HG02970 (cell line): ENCODE results near the gene BRSK1.

Source experiments
- ATAC-seq: cut with Tn5 transposase; IDR thresholded peaks from one replicate; pipeline ENCODE4 v1.9.1; 2021; ENCODE audit warnings: mild to moderate bottlenecking, moderate library complexity, moderate number of reproducible peaks; ENCODE audit not compliant: unreplicated experiment, low FRiP score

Gene BRSK1

DNA sequence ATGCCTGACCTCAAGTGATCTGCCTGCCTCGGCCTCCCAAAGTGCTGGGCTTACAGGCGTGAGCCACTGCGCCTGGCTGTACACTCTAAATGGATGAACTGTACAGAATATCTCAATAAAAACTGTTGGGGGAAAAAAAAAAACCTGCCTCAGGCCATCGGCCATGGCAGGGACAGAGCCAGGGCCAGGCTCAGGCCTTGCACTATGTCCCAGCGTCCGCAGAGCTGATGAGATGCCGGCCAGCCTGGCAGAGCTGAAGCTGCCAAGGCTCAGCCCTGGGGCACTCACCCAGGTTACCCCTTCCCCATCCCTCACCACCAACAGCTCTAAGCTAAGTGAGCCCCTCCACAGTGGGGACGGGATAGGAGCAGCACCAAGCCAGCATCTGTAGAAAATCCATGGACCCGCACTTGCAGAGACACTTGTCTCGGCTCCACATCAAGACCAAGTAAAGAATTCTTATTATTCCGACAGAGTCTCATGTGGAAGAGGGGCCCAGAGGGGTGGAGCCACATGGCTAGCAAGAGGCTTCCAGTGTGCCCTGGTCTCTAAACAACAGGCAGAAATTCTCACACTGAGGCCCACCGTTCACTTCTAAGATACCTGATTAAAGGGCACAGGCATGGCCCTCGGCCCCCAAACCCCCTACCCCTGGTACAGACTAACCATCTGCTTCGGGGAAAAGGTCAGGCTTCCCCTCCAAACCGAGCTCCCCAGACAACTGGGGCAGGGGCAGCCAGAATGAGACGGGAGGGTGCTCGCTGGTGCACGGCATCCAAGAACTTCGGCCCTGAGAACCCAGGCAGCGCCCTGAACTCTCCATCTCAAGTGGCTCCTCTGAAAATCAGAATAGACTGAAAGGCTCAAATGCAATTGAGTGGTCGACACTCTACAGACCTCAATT lies 30.8 kb upstream of the BRSK1 start:
- ATAC-seq = no peak

DNA sequence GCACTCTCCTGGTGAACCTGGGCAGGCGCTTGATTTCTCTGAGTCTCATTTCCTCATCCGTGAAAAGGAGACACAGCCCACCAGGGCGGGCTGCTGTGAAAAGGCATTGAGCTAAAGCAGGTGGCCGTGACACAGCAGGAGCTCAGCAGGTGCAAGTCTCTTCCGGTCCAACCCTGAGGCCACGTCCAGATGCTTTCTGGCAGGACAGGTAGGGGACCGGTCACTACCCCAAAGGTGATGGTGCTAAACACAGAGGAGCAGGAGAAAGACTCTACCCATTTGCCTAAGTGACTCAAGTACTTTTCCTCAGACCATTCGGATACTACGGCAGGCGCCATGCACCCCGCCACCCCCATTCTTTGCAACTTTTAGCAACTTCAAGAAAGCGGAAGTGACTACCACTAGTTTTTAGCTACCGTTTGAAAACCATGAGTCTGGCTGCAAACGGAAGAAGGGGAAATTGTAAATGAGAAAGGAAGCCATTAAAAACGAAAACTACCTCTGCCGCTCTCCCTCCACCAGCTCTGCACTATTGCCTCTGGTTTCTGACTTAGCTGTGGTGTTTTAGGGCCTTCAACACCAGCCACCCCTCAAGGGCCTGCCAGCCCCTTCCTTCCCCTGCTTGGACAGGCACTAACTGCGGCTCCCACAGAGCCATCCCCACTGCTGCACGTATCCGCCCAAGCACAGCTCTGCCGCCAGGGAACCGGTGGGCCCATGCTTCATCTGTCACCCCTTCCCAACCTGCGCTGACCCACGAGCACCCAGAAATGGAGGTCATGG lies 29.8 kb upstream of the BRSK1 start:
- no peak for ATAC-seq

DNA sequence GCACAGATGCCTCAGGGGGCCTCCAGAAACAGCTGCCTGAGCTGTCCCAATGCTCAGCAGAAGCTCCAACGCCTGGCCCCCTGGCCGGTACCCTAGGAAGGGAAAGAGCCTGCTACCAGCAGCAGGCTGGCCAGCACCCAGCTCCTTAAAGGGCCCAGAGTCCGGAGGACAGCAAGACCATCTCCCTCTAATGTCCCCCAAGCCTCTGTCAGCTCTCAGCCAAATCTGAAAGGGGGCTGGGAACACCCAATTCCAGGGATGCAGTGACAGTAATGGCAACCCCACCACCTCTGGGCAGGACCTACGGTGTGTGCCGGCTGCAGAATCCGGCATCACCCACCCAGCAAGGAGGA lies 29.2 kb upstream of the BRSK1 start:
- no peak for ATAC-seq

DNA sequence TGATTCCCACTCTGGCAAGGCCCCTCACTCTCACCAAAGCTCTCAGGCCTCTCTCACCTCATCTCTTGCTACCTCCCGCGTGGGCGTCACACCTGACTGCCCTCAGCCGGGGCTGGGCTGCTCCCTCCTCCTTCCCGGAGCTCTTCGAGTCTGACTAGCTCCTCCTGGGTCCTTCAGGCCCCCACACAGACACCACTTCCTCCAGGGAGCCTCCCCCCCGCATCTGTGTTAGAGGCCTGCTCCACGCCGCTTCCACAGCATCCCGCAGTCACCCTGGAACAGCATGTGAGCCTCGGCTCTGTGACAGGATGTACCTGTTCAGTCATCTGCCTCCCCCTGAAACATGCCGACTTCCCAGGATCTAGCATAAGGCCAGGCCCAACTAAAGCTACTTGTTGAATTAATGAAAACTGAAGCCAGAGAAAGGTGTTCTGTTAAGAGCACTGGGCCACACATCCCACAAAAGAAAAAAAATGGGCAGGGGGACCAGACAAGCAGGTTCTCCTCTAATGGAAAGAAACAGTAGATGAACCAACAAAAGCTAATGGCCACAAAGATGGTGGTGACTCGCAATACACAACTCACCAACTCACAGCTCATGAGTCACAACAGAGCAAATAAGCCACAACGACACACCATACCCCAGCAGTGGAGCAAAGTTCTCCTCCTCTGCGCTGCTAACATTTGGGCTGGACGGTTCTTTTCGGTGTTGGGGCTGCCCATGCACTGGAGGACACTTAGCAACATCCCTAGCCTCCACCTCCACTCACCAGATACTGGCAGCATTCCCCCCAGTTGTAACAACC lies 28.0 kb upstream of the BRSK1 start:
- no peak for ATAC-seq

DNA sequence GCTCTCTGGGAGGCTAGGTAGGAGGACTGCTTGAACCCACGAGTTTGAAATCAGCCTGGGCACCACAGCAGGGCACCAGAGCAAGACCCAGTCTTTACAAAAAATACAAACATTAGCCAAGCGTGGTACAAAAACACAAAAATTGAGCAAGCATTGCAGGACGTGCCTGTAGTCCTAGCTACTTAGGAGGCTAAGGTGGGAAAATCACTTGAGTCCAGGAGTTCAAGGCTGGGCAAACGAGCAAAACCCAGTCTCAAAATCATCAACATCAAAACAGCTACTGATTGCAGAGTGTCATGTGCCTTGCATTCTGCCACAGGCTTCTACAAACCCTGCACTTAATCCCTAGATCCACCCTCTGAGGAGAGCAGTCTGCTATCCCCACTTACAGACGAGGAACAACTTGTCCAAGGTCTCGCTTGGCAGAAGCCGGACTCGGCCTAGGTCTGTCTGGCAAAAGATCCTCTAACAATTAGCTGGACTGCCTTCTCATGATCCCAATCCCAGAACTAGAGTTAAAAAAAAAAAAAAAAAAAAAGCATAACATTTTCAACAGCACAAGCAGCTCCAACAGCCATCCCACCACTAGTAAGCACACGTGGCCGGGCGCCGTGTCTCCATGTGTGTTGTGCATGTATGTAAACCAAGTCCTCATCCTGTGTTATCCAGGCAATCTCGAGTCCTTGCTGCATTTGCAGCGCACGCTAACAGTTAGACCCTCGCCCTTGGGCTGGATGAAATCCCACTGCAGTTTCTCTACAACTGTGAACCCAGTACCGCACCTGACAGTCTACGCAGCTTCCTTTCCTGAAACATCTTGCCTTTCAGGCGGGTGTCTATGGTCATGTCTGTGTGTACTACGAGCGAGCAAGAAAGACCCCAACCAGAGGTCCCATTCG lies 27.0 kb upstream of the BRSK1 start:
- no peak for ATAC-seq

DNA sequence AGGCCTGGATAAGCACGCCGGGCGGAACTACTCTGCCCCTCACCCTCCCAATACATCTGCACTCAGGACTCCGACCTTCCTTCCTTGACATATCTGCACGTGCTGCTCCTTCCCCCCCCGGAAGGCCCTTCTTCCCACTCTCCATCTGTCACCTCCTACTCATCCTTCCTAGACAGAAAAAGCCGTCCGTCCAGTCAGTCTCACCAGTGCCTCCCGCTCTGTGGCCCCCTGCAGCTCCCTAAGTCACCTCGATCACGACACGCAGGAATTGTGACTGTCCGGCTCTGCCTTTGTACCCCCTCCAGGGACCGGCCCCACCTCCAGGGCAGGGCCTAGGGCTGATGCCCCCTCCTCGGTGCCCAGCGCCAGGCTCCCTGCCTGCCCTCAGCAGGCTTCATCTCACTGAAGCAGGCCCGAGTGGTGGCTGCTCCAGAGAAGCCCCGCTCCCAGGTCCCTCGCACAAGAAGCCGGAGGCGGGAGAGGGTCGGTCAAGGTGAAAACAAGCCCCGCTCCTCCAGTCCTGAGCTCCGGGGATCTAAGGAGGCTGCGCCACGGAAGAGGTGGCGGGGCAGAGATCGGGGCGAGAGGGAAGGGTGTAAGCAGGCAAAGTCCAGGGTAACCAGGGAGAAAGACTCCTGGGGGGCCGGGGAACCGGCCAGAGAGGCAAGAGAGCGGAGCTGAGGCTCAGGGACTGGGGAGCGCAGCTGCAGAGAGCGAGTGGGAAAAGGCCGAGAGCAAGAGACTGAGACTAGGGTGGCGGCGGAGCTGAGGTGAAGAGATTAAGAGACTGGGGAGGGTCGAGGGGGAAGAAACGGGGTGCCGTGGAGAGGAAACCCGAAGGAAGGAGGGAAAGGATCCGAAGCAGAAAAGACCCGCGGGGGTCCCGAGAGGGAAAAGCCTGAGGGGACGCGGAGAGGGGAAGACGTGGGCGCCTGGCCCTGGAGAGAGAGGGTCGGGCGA lies 26.1 kb upstream of the BRSK1 start:
- no peak for ATAC-seq

DNA sequence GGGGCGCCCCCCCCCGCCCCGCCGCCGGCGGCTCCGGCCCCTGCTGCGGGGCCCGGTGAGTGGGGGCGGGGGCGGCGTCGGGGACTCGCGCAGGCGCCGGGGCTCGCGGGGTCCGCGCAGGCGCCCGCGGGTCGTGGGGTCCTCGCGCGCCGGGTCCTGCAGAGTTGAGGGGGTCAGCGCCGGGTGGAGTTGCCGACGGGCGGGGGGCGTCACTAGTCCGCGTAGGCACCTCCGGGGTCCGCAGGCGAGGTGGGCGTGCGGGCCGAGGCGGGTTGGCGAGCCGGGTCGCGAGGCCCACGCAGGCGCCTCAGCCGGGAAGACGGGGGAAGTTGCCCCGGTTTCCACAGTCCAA lies 25.3 kb upstream of the BRSK1 start:
- peak; percentile 21 for ATAC-seq

DNA sequence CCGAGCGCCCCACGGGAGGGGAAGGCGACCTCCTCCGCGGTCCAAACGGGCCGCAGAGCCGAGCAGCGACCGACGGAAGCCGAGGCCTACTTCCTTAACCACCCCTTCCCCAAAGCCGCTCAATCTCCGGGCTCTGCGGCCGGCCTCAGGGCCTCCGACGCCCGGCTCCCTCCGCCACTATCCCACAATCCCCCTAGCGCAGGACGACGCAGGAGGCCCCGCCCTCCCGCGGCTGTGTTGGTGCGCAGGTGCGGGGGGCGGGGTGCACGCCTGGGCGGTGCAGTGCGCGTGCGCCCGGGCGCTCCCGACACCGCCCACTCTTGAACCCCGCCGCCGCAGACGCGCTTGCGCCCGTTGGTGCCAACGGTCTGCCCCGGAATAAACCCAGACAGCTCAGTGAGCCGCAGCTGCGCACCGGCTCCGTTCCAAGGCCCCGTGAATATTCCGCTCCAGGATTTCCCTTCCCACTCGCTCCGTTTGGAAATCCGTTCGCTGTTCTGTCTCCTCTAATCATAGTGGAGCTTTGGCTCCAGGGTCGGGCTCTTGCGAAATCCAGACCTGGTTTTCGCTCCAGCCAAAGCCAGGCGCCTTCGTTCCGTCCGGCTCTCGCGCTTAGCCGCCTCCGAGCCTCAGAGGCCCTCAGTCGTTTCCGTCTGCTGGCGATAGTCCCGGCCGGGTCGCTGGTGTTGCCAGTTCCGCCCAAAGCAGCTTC lies 24.8 kb upstream of the BRSK1 start, which contains the start of gene PPP6R1:
Gene PPP6R1, minus strand, starts transcription at position 190 of the 712 bp plus-strand sequence. CDS start 11,914 bp downstream, outside the sequence.
- ATAC-seq = peak; percentile 68

DNA sequence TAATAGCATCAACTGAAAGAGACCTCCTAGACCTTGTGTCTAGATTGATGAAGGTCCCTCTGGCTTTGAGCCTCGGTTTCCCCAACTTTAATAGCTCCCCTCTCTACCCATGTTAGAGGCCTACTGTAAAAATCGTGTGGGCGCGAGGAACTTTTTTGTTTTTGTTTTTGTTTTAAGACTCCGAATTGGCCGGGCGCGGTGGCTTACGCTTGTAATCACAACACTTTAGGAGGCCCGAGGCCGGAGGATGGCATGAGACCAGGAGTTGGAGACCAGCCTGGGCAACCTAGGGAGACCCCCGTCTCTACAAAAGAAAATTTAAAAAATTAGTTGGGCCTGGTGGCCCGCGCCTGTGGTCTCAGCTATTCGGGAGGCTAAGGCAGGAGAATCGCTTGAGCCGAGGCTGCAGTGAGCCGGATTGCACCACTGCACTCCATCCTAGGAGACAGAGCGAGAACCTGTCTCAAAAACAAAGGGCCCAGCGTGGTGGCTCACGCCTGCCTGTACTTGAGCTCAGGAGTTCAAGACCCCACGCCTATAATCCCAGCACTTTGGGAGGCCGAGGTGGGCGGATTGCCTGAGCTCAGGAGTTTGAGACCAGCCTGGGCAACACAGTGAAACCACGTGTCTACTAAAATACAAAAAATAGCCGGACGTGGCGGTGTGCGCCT lies 24.1 kb upstream of the BRSK1 start:
- no peak for ATAC-seq

DNA sequence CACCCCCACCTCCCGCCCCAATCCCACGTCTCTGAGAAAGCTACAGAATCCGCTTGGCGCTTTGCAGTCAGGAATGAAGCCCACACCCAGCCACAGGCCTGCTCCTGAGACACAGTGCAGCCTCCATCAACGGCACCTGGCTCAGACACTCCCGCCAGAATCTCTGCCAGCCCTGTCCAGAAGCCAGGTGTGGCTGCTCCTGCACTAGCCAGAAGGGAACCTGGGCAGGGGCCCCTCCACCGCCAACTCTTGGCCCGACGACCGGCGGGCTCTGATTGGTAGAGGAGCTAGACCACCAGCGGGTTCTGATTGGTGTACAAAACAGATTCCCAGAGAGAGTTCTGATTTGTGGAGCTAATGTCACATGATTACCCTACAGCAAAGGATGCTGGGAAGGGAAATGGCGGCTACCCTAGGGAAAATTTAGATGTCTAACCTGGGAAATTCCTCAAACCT lies 22.1 kb upstream of the BRSK1 start:
- no peak for ATAC-seq

DNA sequence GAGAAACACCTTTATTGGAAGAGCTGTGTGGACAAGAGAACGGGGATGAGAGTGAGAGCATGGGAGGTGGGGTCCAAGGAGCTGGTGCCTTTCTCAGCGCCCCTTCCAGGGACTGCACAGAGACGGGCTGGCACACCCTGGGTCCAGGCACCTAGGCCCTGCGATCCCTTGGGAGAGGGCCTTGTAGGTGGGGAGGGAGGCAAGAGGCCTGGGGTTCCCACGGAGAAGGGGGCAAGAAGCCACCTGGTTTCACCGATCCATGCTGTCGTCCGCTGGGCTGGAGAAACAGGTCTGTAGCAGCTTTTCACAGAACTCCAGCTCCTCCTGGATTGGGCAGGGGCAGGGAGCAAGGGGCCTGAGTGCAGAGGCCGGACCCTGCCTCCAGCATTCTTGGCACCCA lies 21.4 kb upstream of the BRSK1 start:
- ATAC-seq = no peak

DNA sequence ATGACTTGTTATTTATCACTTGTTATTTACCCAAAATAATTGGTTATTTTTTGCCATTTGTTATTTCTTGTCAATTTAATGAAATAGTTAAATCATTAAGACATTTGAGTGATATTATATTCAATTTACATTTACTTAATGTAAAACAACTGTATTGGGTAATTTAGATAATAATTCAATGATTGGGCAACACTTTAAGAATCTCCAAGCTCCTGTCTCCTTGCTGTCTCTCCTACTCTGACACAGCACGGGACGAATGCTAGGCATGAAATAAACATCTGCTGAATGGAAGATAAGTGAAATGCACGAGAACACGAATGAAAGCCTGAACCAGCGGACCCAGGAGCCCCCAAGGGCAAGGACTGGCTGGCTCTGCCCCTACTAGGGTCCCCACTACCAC lies 19.3 kb upstream of the BRSK1 start:
- ATAC-seq = no peak

DNA sequence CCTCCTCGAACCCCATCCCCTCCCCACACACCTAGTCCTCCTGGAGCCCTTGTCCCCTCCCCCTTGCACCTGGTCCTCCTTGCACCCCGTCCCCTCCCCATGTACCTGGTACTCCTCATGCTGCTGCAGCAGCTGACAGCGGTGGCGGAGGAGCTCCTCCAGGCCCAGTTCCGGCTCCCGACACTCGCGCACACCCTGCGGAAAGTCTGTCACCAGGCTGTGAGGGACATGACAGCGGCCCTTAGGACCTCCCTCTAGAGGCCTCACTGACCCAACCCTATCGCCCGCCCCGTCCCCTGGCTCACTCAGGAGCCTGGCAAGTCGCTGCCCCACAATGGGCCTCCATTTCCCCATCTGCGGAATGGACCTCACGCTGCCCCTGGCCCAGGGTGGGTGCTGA lies 18.6 kb upstream of the BRSK1 start:
- no peak for ATAC-seq

DNA sequence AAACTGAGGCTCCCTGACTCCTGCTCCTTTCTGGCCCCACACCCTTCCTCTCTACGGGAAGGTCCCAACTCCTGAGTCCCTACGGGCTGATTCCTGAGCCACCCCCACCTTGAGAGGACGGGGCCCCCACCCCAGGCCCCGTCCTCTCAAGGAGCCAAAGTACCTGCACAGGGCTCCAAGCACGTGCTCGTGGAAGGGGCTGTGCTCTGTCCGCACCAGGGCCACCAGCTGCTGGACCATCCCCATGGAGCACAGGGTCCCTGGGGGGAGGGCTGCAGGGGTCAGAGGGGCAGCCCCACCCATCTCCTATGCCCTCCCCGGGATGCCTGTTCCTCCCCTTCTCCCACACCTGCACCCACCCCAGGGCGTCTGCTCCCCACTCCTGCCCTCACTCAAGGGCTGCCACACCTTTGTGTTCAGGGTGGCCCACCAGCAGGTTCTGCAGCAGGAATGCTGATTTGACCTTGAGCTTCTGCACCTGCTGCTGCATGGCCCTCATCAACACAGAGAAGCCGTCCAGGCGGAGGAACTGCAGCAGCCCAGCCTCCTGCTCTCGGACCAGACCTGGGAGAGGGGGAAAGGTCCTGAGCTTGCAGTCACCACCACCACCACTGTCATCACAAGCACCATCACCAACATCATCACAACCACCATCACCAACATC lies 17.9 kb upstream of the BRSK1 start:
- no peak for ATAC-seq

DNA sequence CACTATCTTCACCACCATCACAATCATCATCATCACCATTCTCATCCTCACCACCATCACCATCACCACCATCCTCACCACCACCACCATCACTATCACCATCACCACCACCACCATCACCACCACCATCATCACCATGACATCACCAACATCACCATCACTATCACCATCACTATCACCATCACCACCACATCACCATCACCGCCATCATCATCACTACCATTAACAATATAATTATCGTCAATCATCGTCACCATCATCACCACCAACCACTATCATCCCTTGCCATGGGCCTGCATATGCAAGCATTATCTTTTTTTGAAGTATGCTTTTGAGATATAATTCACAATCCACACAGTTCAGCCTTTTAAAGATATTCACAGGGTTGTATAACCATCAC lies 17.4 kb upstream of the BRSK1 start:
- no peak for ATAC-seq

DNA sequence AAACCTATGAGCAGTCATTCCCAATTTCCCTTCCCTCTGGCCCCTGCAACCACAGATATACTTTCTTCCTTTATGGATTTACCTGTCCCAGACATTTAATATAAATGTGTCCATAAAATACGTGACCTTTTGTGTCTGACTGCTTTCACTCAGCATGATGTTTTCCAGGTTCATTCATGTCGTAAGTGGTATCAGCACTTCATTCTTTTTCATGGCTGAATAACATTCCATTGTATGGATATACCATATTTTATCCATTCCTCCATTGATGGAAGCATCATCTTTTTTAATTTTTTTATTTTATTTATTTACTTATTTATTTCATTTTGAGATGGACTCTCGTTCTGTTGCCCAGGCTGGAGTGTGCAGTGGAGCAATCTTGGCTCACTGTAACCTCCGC lies 17.0 kb upstream of the BRSK1 start:
- no peak for ATAC-seq

DNA sequence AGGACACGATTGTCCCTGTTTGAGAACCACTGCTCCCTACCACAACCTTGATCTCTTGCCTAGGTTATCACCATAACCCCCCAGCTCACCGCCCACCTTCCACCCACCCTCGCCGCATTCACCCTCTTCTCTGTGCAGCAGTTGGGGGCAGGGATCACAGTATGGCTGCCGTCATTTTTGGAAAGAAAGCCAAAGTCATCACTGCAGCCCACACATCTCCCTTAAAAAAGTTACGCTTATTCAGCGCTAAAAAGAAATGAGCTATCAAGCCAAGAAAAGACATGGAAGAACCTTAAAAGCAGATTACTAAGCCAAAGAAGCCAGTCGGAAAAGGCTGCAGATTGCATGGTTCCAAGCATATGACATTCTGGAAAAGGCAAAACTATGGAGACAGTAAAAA lies 14.5 kb upstream of the BRSK1 start:
- ATAC-seq = no peak
